Calu3 (cell line): ENCODE results near the gene NAV2. TPM values are rescaled to one million over a fixed set of nuclear protein-coding genes. Genes with fewer than 3 reads are reported as not detected.

ENCODE experiments used
- BruUV-seq: library from RNA; stranded (reverse); fragments of 400-500 nt; replicated peaks from 2 replicates; lab custom pipeline; 2021; lab: Mats Ljungman, UMichigan
- CTCF ChIA-PET: fragments of 300-600 bp; sonication (Branson Sonifier 250); formaldehyde crosslinking; loops from one replicate; lab custom pipeline; 2022; ENCODE audit warnings: antibody characterized with exemption; lab: Charles Lee
- DNase-seq: peaks from one replicate; pipeline ENCODE4 v3.0.0; 2022
- H3K27ac Mint-ChIP-seq: one replicate; pipeline ENCODE4 v1.8.0; 2022; ENCODE audit warnings: mixed read lengths; ENCODE audit not compliant: unreplicated experiment
- H3K27me3 Mint-ChIP-seq: one replicate; pipeline ENCODE4 v1.8.0; 2022; ENCODE audit warnings: mixed read lengths; ENCODE audit not compliant: unreplicated experiment
- H3K36me3 Mint-ChIP-seq: one replicate; pipeline ENCODE4 v1.8.0; 2022; ENCODE audit warnings: mild to moderate bottlenecking, moderate library complexity, mixed read lengths; ENCODE audit not compliant: insufficient read depth, unreplicated experiment
- H3K4me1 Mint-ChIP-seq: one replicate; pipeline ENCODE4 v1.8.0; 2022; ENCODE audit warnings: mild to moderate bottlenecking, low read depth, mixed read lengths; ENCODE audit not compliant: unreplicated experiment
- H3K4me3 Mint-ChIP-seq: one replicate; pipeline ENCODE4 v1.8.0; 2022; ENCODE audit warnings: mild to moderate bottlenecking, low read depth, moderate library complexity, mixed read lengths; ENCODE audit not compliant: unreplicated experiment
- H3K9me3 Mint-ChIP-seq: one replicate; pipeline ENCODE4 v1.8.0; 2022; ENCODE audit warnings: low read depth, mixed read lengths; ENCODE audit not compliant: unreplicated experiment
- intact Hi-C: fragments of 100-400 bp; cut with micrococcal nuclease; formaldehyde crosslinking; loops from one replicate; pipeline ENCODE4 v1.10.0; 2022; ENCODE audit not compliant: unreplicated experiment
- total RNA-seq: library from RNA; stranded (reverse); gene quantifications from 2 replicates; pipeline ENCODE4 v1.2.3, GENCODE V29; 2022
- TF ChIP-seq, protein P1 (sequence below): fragments of 200-600 bp; IDR thresholded peaks from one replicate; pipeline ENCODE4 v1.8.0; 2022; ENCODE audit warnings: antibody characterized with exemption; ENCODE audit not compliant: unreplicated experiment

The NAV2 gene
- total RNA-seq, 1 experiment from 2014 or later: 21.4 TPM

DNA sequence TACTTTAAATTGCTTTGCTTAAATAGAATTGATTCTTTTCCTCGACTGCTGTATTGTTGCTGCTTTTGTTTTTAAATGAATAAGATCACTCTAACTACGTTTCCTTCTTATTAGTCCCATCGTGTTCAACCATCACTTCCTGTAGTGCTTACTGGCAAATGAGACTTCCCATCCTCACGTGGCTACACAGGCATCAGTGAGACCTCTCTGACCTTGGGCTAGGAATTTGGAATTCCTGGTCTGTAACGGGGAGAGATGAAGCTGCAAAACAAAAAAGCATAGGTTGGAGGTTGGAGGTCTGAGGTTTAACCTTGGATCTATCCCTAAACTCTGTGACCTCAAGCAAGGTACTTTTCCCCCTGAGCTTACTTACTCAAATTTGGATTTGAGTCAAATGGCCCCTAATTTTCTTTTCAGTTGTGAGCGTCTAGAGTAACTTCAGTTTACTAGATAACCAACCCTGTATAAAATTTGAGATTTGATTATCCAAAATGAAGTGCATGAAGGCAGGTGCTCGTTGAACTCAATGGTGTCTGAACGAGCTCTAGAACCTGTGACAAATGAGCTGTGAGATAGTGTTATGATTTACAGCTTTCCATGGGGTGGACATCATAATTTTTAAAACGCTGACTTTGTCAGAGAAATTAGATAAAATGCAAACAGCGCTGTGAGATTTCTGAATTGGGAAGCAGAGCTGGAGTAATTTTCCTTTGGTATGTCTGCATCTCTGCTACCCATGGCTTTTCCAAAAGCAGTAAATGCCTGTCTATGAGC is 296.4 kb downstream of the NAV2 start:
- Mint-ChIP-seq H3K27me3 (no peaks in the 10 kb centered on the region), H3K27ac (no peak overlapping the region), H3K9me3 (no peaks in the 10 kb centered on the region), H3K4me3 (no peak overlapping the region), H3K4me1 (peaks cover 32% of the 10 kb centered on the region), H3K36me3 (no peaks in the 10 kb centered on the region)
- no TSS peak for BruUV-seq
- intact Hi-C loops: no loop called here
- TF ChIP-seq, protein P1, sequence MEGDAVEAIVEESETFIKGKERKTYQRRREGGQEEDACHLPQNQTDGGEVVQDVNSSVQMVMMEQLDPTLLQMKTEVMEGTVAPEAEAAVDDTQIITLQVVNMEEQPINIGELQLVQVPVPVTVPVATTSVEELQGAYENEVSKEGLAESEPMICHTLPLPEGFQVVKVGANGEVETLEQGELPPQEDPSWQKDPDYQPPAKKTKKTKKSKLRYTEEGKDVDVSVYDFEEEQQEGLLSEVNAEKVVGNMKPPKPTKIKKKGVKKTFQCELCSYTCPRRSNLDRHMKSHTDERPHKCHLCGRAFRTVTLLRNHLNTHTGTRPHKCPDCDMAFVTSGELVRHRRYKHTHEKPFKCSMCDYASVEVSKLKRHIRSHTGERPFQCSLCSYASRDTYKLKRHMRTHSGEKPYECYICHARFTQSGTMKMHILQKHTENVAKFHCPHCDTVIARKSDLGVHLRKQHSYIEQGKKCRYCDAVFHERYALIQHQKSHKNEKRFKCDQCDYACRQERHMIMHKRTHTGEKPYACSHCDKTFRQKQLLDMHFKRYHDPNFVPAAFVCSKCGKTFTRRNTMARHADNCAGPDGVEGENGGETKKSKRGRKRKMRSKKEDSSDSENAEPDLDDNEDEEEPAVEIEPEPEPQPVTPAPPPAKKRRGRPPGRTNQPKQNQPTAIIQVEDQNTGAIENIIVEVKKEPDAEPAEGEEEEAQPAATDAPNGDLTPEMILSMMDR: no peak
- CTCF ChIA-PET: no interaction called here
- DNase-seq: no peak

DNA sequence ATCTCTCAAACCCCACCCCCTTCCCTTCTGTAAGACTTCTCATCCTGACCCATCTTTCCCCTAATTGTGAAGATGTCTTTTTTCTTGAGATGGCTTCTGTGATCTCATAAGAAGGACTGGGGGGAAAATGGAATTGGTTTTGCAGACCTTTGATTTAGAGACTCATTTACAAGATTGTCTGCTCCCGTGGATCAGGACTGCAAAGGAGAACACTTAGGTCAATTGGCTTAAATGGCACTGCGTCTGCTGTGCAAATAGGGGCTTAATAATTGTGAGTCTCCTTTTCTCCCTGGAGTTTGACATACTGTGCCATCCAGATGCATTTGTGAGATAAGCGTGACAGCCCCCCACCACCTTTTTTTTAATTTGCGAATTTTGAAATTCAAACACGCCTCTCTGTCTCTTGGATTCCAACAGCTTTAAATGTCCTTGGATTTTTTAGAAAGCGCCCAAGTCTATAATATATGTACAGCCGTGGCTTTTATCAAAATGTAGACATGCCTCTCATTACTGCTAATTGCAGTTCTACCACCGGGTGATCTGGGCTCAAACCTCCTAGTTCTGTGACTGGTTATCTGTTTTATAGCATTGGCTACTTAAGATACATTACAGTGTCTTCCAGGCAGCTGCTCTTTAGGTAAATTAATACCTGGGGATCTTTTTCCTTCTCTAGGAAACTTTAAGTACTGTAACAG is 297.7 kb downstream of the NAV2 start:
- H3K4me3 Mint-ChIP-seq: no peak overlapping the region
- no peak for DNase-seq
- intact Hi-C loops: no loop called here
- TF ChIP-seq, protein P1: no peak
- no peak overlapping the region for H3K27ac Mint-ChIP-seq
- CTCF ChIA-PET: interaction anchor here (0.7 to 1.2 kb wide), 2 partner anchors 13 to 132 kb away, joined by 3 to 4 read pairs; no protein-coding TSS in a partner anchor
- BruUV-seq: no TSS peak
- H3K36me3 Mint-ChIP-seq: no peaks in the 10 kb centered on the region
- H3K4me1 Mint-ChIP-seq: peaks cover 30% of the 10 kb centered on the region
- no peaks in the 10 kb centered on the region for H3K27me3 Mint-ChIP-seq
- H3K9me3 Mint-ChIP-seq: no peaks in the 10 kb centered on the region

DNA sequence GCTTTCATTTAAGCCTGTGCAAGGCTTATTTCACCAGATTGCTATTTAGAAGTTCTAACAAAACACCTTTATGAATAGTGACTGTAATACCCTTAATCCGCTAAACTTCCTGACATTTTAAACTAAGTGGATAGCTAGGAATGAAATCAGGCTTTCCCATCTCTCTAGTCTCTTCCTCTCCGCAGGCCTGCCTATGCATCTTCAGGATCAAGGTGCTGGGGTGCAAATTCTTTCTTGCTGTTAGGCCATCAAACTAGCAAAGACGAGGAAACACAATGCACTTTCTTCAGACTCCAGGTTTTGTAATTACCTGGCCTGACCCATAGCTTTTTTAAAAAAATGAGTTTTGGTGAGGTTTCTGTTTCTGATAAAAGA is 298.2 kb downstream of the NAV2 start:
- Mint-ChIP-seq H3K36me3 (no peaks in the 10 kb centered on the region), H3K9me3 (no peaks in the 10 kb centered on the region), H3K27ac (no peak overlapping the region), H3K27me3 (no peaks in the 10 kb centered on the region), H3K4me3 (no peak overlapping the region), H3K4me1 (peaks cover 35% of the 10 kb centered on the region)
- no peak for DNase-seq
- TF ChIP-seq, protein P1: no peak
- CTCF ChIA-PET: interaction anchor here (0.7 to 1.2 kb wide), 3 partner anchors 12 to 133 kb away, joined by 3 to 4 read pairs (median 3); no protein-coding TSS in a partner anchor
- intact Hi-C loops: loop anchor here (1.0 kb wide), 1 partner anchor 8 kb away; no protein-coding TSS in a partner anchor
- BruUV-seq: no TSS peak

DNA sequence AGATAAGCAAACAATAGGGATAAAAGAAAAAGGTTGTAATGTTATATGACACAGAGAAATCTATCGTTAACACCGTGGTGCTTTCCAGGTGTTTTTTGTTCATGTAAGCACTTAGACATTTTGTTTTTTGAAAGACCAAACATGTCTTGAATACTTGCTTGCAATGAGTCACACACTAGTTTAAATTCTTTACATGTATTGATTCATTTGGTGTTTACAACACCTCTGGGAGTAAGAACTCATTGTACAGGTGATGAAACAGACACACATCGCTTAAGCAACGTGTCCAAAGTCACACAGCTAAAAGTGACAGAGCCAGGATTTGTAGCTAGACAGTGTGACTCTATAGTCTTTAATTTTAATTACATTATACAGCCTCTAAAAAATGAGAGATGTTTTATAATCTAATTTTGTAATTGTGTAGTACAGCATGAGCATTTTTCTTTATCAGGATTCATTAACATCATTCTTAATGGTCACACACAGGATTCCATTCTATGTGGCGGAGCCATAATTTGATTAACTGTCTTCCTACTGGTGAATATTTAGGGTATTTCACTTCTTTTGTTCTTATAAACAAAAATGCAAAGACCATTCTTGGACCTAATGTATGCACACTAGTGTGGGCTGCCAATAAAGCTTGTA is 298.8 kb downstream of the NAV2 start:
- Mint-ChIP-seq H3K36me3 (no peaks in the 10 kb centered on the region), H3K27me3 (no peaks in the 10 kb centered on the region), H3K9me3 (no peaks in the 10 kb centered on the region), H3K4me1 (peaks cover 37% of the 10 kb centered on the region), H3K4me3 (no peak overlapping the region), H3K27ac (no peak overlapping the region)
- intact Hi-C loops: loop anchor here (1.0 kb wide), 1 partner anchor 8 kb away; no protein-coding TSS in a partner anchor
- CTCF ChIA-PET: interaction anchor here (0.7 to 0.9 kb wide), 2 partner anchors 58 to 133 kb away, joined by 3 read pairs; no protein-coding TSS in a partner anchor
- TF ChIP-seq, protein P1: no peak
- peak; percentile 37 for DNase-seq
- no TSS peak for BruUV-seq
